GM19043 (cell line): ENCODE results near the gene ZDHHC4.

Source experiments
- ATAC-seq: cut with Tn5 transposase; IDR thresholded peaks from one replicate; pipeline ENCODE4 v1.9.1; 2021; ENCODE audit warnings: low read depth; ENCODE audit not compliant: unreplicated experiment

ZDHHC4 gene

GRCh38 chr7:6577369-6578113 lies at the start of gene ZDHHC4:
Gene ZDHHC4, plus strand, starts transcription at chr7:6577454. Its CDS starts 3,108 bp downstream, at chr7:6580562.
- ATAC-seq, result peak; percentile 97

DNA sequence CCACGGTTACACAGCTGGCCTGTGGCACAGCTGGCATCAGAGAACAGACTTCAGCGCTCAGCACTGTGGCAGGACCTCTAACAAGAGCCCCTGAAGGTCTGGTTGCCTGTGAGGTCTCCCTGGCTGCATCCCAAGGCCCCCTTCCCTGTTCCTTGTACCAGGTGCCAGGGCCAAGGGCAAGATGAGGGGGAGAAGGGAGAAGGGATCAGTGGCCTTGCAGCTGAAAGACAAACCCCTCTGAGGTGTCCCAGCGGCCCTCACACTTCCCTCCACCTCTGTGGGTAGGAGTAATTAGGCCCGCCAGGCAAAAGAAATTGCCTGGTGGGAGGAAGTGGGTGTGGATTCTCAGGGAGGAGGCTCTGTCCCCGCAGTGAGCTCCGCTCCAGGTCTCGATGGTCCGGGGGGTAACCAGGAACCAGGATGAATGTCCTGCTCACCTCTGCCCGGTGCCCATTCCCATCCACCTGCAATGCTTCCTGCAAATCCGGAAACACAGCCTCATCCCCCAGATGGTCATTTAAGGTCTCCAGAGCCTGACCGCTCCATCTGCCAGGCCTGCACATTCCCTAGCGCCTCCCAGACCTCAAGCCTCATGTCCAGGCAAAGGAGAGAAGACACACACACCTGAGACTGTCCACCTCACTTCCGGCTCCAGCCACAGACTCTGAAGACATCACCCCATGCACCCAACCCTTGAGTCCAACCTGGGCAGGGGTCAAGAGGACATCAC lies 48.7 kb upstream of the ZDHHC4 start:
- no peak for ATAC-seq

GRCh38 chr7:6529643-6530042 lies 47.6 kb upstream of the ZDHHC4 start:
- no peak for ATAC-seq

GRCh38 chr7:6530626-6531491 lies 46.4 kb upstream of the ZDHHC4 start:
- ATAC-seq, result peak; percentile 61

DNA sequence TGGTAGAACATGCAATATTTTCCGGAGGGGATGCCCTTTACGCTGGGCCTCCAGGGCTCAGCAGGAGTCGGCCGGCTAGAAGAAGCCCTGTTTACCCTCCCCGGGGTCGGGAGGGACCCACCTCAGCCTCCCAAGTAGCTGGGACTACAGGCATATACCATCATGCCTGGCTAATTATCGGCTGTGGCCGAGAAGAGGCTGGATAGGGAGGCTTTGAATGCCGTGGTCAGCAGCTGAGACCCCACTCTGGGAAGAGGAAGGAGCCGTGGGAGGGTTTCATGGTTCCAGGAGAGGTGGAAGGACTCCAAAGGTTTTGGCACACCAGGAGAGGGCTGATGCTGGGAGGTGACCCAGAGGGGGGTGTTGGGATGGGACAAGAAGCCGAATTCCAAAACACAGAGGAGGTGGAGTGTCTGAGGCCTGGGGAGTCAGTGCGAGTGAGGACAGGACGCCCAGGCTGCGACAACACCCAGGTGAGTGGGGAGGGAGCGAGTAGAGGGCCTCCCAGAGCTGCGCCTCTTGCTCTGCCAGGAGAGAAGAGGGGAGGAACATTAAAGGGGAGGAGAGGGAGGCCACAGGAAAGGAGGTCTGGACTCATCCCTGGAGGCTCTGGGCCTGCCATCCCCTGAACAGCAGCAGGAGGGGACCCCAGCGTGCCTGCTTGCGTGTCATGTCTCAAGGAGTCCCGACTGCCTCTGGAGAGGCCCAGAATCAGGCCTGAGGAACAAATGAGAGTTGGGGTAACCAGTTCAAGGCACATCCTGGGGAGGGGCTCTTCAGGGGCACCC lies 45.6 kb upstream of the ZDHHC4 start:
- no peak for ATAC-seq

DNA sequence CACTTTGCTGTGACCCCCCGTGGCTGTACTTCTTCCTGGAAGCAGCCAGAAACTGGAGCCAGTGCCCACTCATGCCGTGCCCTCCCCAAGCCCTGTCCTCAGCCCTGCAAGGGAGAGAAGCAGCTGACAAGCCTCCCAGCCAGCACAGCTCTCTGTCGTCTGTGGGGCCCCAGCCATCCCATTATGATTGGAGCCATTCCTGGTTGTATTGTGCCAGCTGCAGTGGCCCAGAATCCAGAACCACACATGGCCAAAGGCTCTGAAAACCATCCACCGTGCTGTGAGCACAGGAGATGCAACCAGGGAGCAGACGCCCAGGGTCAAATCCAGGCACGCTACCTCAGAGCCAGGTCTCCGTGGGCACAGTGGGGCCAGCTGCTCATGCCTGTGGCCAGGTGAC lies 44.7 kb upstream of the ZDHHC4 start:
- no peak for ATAC-seq

GRCh38 chr7:6533893-6534495 lies 43.3 kb upstream of the ZDHHC4 start:
- no peak for ATAC-seq

GRCh38 chr7:6536262-6537260 lies 40.7 kb upstream of the ZDHHC4 start:
- ATAC-seq, result no peak

DNA sequence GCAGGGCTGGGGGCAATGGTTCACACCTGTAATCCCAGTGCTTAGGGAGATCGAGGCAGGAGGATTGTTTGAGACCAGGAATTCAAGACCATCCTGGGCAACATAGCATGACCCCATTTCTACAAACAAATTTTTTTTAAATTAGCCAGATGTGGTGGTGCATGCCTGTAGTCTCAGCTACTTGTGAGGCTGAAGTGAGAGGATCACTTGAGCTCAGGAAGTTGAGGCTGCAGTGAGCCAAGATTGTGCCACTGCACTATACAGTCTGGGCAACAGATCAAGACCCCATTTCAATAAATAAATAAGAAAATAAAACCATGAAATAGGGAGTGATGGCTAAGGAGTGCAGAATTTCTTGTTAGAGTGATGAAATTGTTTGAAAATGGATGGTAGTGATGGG lies 34.9 kb upstream of the ZDHHC4 start:
- ATAC-seq, result no peak

GRCh38 chr7:6545398-6546126 lies 31.7 kb upstream of the ZDHHC4 start:
- ATAC-seq, result no peak

- ATAC-seq, result no peak
These were observed 30.6 kb upstream of the ZDHHC4 start for GRCh38 chr7:6546498-6547251.

DNA sequence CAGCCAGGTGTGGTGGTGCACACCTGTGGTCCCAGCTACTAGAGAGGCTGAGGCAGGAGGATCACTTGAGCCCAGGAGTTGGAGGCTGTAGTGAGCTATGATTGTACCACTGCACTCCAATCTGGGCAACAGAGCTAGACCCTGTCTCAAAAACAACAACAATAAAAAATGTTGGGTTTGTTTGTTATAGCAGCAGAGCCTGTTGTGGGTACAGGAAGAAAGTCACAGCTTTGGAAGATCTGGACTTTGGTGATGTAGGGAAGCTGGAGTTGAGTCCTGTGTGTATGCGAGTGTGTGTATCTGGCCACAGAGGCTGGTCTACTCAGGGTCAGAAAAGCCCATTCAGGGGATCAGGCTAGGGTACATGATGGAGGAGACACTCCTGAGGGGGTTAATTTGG lies 29.9 kb upstream of the ZDHHC4 start:
- no peak for ATAC-seq

DNA sequence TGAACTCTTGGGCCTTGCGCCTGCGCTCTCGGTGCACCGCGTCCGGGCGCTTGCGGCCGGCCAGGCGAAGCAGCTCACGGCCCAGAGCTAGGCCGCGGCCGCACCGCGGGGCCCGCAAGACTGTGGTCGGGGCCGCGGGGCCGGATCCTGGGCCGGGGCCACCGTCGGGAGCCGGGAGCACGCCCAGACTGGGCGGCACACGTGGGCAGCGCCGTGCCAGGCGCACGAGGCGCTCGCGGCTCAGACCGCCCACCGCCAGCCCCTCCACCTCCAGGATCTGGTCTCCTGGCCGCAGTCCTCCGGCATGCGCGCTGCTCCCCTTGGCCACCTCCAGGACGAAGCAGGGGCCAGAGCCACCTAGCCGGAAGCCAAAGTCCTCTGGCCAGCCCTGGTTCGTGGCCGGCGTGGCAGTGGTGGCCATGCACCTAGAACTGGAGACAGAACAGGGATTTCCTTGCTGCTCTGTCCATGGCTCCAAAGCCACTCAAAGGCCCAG lies 26.2 kb upstream of the ZDHHC4 start, which contains the start of gene GRID2IP:
GRID2IP (minus strand) TSS at position 446 of the 496 bp plus-strand sequence; CDS start at position 421, 25 bp downstream.
- ATAC-seq, result no peak

GRCh38 chr7:6553448-6554044 lies 23.7 kb upstream of the ZDHHC4 start:
- ATAC-seq, result no peak

DNA sequence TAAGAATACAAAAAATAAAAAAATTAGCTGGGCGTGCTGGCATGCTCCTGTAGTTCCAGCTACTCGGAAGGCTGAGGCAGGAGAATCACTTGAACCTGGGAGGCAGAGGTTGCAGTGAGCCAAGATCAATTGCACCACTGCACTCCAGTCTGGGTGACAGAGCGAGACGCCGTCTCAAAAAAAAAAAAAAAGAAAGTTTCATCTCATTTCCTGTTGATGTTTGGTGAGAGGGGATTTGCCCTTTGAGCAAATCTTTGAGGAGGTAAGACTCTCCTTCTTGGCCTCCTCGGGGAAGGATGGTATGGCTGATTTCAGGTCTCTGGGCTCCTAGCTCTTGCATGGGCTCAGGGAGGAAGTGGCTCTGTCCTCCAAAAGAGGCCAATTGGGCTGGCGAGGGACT lies 22.4 kb upstream of the ZDHHC4 start:
- ATAC-seq, result no peak

DNA sequence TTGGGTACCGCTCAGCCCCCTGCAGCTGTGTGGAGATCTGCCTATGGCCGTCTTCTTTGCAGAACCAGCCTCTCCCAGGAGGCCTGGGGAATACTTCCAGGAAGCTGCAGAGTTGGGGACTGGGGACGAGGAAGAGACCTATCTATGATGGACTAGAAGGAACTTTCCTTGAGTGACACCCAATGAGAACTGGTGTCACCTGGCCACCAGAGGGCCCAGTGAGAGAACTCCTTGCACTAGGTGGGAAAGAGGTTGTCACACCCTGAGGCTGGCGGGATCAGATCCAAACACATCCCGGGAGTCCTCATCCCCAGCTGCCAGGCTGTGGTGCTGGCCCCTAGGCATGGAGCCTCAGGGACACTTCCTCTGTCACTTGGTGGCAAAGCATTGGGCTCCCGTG lies 21.1 kb upstream of the ZDHHC4 start:
- no peak for ATAC-seq

GRCh38 chr7:6558837-6559236 lies 18.4 kb upstream of the ZDHHC4 start:
- no peak for ATAC-seq
